ENCODE data around the gene PLAU.

DNA sequence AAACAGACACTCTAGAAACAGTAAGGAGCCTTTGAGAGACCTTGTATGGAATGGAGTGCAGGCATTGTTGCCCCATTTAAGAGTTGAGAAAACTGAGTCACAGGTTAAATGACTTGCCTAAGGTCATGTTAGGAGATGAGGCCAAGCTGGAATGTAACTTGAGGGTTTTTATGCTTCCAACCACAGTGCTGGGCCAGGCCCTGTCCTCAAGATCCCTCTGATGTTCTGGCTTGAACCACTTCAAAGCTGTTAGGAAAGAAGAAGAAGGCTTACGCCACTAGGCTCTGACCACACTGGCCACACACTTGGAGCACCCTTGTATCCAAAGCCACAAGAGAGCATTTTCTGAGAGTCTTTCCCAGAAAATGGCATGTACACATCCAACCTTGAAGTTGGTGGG is 42.7 kb downstream of the PLAU start:
- TF ChIP-seq, protein P1, sequence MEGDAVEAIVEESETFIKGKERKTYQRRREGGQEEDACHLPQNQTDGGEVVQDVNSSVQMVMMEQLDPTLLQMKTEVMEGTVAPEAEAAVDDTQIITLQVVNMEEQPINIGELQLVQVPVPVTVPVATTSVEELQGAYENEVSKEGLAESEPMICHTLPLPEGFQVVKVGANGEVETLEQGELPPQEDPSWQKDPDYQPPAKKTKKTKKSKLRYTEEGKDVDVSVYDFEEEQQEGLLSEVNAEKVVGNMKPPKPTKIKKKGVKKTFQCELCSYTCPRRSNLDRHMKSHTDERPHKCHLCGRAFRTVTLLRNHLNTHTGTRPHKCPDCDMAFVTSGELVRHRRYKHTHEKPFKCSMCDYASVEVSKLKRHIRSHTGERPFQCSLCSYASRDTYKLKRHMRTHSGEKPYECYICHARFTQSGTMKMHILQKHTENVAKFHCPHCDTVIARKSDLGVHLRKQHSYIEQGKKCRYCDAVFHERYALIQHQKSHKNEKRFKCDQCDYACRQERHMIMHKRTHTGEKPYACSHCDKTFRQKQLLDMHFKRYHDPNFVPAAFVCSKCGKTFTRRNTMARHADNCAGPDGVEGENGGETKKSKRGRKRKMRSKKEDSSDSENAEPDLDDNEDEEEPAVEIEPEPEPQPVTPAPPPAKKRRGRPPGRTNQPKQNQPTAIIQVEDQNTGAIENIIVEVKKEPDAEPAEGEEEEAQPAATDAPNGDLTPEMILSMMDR (IDR thresholded peaks at IDR 0.05): no peak
- TF ChIP-seq POLR2A (IDR thresholded peaks at IDR 0.05): no peak

All from testis (tissue), 2 donors.